HAP-1 (cell line): ENCODE data around the gene HTR2B.
A peak's percentile ranks its signal among the peaks of the same experiment; 100 is the strongest.
"Not testable (repeated sequence)": the region's sequence is repeated elsewhere in the genome, so short reads cannot be mapped to it uniquely, and the experiment has no call there.

Experiments
- DNase-seq, 2 experiments: peaks; one replicate each; pipeline ENCODE4 v3.0.0-alpha.2; 2016 to 2020; ENCODE audit warnings: low spot score in 2 of 2
- H3K27me3 ChIP-seq: fragments of 250-450 bp; sonication (Bioruptor Pico); 2 replicates; pipeline ENCODE4 v1.5.1; 2020; ENCODE audit warnings: low read depth, mild to moderate bottlenecking, moderate library complexity
- H3K36me3 ChIP-seq: fragments of 250-450 bp; sonication (Bioruptor Pico); replicated peaks from 2 replicates; pipeline ENCODE4 v1.5.1; 2020; ENCODE audit warnings: mild to moderate bottlenecking
- H3K4me1 ChIP-seq: fragments of 250-450 bp; sonication (Bioruptor Pico); 2 replicates; pipeline ENCODE4 v1.5.1; 2020; ENCODE audit warnings: mild to moderate bottlenecking
- H3K4me3 ChIP-seq: fragments of 250-450 bp; sonication (Bioruptor Pico); 2 replicates; pipeline ENCODE4 v1.5.1; 2020; ENCODE audit warnings: mild to moderate bottlenecking, moderate library complexity
- H3K9me3 ChIP-seq: fragments of 250-450 bp; sonication (Bioruptor Pico); 2 replicates; pipeline ENCODE4 v1.5.1; 2020; ENCODE audit warnings: mild to moderate bottlenecking, moderate library complexity
- in situ Hi-C: fragments of 300-500 bp; cut with MboI; formaldehyde crosslinking; loops from 3 replicates; pipeline ENCODE4 v1.14.3; 2020; ENCODE audit warnings: low sequenced_read_pairs, inconsistent platforms, mixed read lengths

HTR2B gene

DNA sequence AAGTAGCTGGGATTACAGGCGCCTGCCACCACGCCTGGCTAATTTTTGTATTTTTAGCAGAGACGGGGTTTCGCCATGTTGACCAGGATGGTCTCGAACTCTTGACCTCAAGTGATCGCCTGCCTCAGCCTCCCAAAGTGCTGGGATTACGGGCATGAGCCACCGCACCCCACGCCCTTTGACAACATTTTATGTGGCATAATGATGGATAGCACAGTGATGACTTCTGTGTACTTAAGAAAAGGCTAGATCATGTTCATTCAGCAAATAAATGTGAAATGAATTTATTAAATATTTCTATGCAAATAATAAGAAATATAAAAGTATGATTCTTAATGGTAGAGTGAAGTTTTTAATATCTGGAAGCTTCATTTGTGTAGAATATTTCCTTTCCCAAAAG lies 2.6 kb upstream of the HTR2B start:
- no peak for DNase-seq
- in situ Hi-C loops = no loop called here
- H3K27me3 ChIP-seq = no peaks in the 10 kb centered on the region
- H3K4me3 ChIP-seq = no peak overlapping the region
- no peaks in the 10 kb centered on the region for H3K36me3 ChIP-seq
- H3K9me3 ChIP-seq = no peaks in the 10 kb centered on the region
- peaks cover 41% of the 10 kb centered on the region for H3K4me1 ChIP-seq

- Histone ChIP-seq H3K4me3 (no peak overlapping the region), H3K36me3 (no peaks in the 10 kb centered on the region), H3K9me3 (no peaks in the 10 kb centered on the region), H3K4me1 (peaks cover 41% of the 10 kb centered on the region), H3K27me3 (no peaks in the 10 kb centered on the region)
- in situ Hi-C loops = no loop called here
- no peak for DNase-seq
Measured at GRCh38 chr2:231126123-231126522, 1.3 kb upstream of the HTR2B start.

DNA sequence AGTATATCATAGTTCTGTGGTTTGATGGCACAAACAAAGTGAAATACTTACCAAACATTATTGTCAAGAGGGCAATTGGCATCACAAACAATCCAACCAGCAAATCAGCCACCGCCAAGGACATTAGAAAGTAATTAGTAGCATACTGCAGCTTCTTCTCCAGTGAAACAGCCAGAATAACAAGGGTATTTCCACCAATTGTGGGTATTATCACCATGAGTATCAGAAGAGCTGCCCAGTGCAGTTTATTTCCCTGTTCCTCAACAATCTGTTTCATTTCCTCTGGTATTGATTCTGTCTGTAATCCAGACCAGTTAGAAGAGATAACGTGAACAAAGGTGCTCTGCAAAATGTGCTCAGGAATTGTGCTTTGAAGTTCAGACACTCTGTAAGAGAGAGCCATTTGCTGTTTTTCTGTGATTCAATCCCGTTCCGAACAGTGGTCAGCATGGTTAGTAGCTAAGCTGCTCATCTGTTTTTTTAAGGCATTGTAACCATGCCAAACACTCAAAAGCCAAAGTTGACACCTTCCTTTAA lies 1.4 kb downstream of the HTR2B start:
- H3K36me3 ChIP-seq = no peaks in the 10 kb centered on the region
- H3K4me3 ChIP-seq = no peak overlapping the region
- no peaks in the 10 kb centered on the region for H3K9me3 ChIP-seq
- H3K4me1 ChIP-seq = peaks cover 32% of the 10 kb centered on the region
- no peaks in the 10 kb centered on the region for H3K27me3 ChIP-seq
- no peak for DNase-seq
- in situ Hi-C loops = no loop called here

GRCh38 chr2:231118614-231118942 lies 6.3 kb downstream of the HTR2B start:
- Histone ChIP-seq H3K4me1 (peaks cover 18% of the 10 kb centered on the region), H3K4me3 (no peak overlapping the region), H3K36me3 (no peaks in the 10 kb centered on the region), H3K9me3 (no peaks in the 10 kb centered on the region), H3K27me3 (no peaks in the 10 kb centered on the region)
- in situ Hi-C loops = no loop called here
- no peak for DNase-seq

- DNase-seq = no peak
- in situ Hi-C loops = no loop called here
Measured at GRCh38 chr2:231117922-231118613, 6.8 kb downstream of the HTR2B start.

GRCh38 chr2:231117148-231117547 lies 7.7 kb downstream of the HTR2B start:
- in situ Hi-C loops = no loop called here
- DNase-seq = no peak
- no peaks in the 10 kb centered on the region for H3K9me3 ChIP-seq
- peaks cover 18% of the 10 kb centered on the region for H3K4me1 ChIP-seq
- no peaks in the 10 kb centered on the region for H3K36me3 ChIP-seq
- H3K4me3 ChIP-seq = no peak overlapping the region
- H3K27me3 ChIP-seq = no peaks in the 10 kb centered on the region

More at GRCh38 chr2:231117922-231118613, 6.8 kb downstream of the HTR2B start:
- peaks cover 18% of the 10 kb centered on the region for H3K4me1 ChIP-seq
- H3K27me3 ChIP-seq = no peaks in the 10 kb centered on the region
- H3K9me3 ChIP-seq = no peaks in the 10 kb centered on the region
- no peaks in the 10 kb centered on the region for H3K36me3 ChIP-seq
- H3K4me3 ChIP-seq = no peak overlapping the region

DNA sequence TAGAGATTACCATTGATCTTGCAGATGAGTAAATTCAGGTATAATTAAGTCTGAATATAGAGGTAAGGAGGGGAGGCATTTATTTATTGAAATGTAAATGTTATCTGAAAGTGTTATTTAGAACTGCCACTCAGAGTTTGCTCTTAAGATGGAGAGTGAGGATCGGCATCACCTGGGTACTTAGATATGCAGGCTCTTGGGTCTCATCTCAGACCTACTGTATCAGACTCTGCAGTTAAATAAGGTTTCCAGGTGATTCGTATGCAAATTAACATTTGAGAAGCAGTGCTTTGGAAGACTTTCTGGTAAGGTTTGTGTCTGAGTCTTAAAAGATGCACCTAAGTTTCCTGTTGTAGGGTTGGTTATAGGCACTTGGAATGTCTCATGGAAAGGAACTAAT lies 9.2 kb downstream of the HTR2B start:
- no peak for DNase-seq

GRCh38 chr2:231113489-231113888 lies 11.4 kb downstream of the HTR2B start:
- in situ Hi-C loops = no loop called here
- Histone ChIP-seq H3K4me1 (peaks cover 24% of the 10 kb centered on the region), H3K27me3 (no peaks in the 10 kb centered on the region), H3K9me3 (no peaks in the 10 kb centered on the region), H3K36me3 (peaks cover 3% of the 10 kb centered on the region), H3K4me3 (no peak overlapping the region)
- DNase-seq = no peak

More for the DNA sequence above, 9.2 kb downstream of the HTR2B start:
- in situ Hi-C loops = no loop called here
- H3K27me3 ChIP-seq = no peaks in the 10 kb centered on the region
- no peaks in the 10 kb centered on the region for H3K36me3 ChIP-seq
- H3K4me3 ChIP-seq = no peak overlapping the region
- H3K9me3 ChIP-seq = no peaks in the 10 kb centered on the region
- peaks cover 21% of the 10 kb centered on the region for H3K4me1 ChIP-seq

DNA sequence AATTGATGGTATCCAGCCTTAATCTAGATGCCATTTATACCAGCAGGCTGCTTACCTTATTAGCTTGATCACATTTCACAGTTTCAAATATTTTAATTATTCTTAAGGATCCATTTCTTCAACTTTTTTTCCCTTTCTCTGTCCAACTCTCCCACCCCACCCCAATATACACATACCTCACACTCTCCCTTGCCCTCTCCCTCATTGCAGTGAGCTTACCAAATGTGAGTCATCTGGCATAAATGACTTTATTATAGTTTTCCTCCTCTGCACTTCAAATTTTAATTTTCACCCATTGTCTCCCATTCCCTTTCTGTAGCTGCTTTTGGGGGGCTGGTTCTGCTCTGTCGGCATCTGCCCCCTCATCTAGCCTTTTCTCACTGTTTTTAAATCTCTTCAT lies 12.9 kb downstream of the HTR2B start:
- in situ Hi-C loops = no loop called here
- Histone ChIP-seq H3K27me3 (no peaks in the 10 kb centered on the region), H3K9me3 (no peaks in the 10 kb centered on the region), H3K36me3 (peaks cover 11% of the 10 kb centered on the region), H3K4me3 (no peak overlapping the region), H3K4me1 (peaks cover 24% of the 10 kb centered on the region)
- DNase-seq = no peak

DNA sequence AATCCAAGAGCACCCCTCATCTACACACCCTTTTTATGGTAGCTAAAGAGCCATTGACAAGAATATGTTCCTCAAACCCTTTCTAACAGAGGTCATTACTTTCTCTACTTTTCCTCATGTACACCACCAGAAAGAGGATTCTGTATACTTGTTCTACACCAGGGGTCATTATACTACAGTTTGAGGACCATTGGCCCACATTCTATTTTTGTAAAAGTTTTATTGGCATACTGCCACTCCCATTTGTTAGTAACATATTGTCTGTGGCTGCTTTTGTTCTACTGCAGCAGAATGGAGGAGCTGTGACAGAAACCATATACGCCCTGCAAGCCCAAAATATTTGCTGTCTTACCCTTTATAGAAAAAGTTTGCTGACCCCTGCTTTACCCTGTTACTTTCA lies 14.3 kb downstream of the HTR2B start:
- Histone ChIP-seq H3K9me3 (no peaks in the 10 kb centered on the region), H3K27me3 (no peaks in the 10 kb centered on the region), H3K4me1 (peaks cover 26% of the 10 kb centered on the region), H3K36me3 (peaks cover 11% of the 10 kb centered on the region), H3K4me3 (no peak overlapping the region)
- in situ Hi-C loops = no loop called here
- DNase-seq = peak; percentile 34 to 76

DNA sequence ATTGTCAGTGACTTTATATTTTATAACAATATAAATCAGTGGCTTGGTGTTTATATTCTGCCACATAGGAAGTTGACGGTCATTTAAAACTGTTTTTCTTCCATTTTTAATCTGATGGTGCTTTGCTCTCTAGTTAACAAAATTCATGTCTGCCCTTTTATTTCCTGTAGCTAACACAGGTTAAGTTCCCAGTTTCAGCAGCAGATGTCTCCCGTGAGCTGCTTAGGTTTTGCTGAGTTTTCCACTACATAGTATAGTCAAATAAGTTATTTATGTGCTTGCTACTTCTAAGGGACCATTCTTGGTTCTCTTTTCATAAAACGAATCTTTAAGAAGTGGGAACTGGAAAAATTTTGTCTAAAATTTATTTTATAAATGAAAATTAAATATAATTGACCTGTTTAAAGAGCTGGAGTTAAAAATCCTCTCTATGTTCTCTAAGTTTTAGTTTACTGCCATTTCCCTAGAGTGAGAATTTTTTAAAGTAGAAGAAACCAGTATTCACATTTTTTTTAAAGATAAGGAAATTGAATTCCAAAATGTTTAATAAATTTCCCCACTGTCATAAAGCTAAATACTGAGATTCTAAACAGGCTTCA lies 20.6 kb downstream of the HTR2B start:
- in situ Hi-C loops = loop anchor here (5.0 kb wide), 1 partner anchor 308 kb away; no protein-coding TSS in a partner anchor
- Histone ChIP-seq H3K4me1 (peaks cover 6% of the 10 kb centered on the region; the same call in 1 of the 2 replicates), H3K4me3 (no peak overlapping the region), H3K27me3 (no peaks in the 10 kb centered on the region), H3K36me3 (peaks cover 36% of the 10 kb centered on the region), H3K9me3 (no peaks in the 10 kb centered on the region)
- peak; percentile 72 to 74 for DNase-seq

GRCh38 chr2:231102772-231103171 lies 22.1 kb downstream of the HTR2B start:
- no peak for DNase-seq
- in situ Hi-C loops = loop anchor here (5.0 kb wide), 1 partner anchor 310 kb away; no protein-coding TSS in a partner anchor
- H3K36me3 ChIP-seq = peaks cover 43% of the 10 kb centered on the region

GRCh38 chr2:231100990-231101389 lies 23.9 kb downstream of the HTR2B start:
- no peaks in the 10 kb centered on the region for H3K27me3 ChIP-seq
- in situ Hi-C loops = loop anchor here (5.0 kb wide), 1 partner anchor 311 kb away; no protein-coding TSS in a partner anchor
- peaks cover 44% of the 10 kb centered on the region for H3K36me3 ChIP-seq
- no peaks in the 10 kb centered on the region for H3K9me3 ChIP-seq
- H3K4me1 ChIP-seq = peaks cover 6% of the 10 kb centered on the region; the same call in 1 of the 2 replicates
- DNase-seq = no peak
- no peak overlapping the region for H3K4me3 ChIP-seq

More at GRCh38 chr2:231102772-231103171, 22.1 kb downstream of the HTR2B start:
- Histone ChIP-seq H3K27me3 (no peaks in the 10 kb centered on the region), H3K4me3 (no peak overlapping the region), H3K9me3 (no peaks in the 10 kb centered on the region), H3K4me1 (peaks cover 6% of the 10 kb centered on the region; the same call in 1 of the 2 replicates)

DNA sequence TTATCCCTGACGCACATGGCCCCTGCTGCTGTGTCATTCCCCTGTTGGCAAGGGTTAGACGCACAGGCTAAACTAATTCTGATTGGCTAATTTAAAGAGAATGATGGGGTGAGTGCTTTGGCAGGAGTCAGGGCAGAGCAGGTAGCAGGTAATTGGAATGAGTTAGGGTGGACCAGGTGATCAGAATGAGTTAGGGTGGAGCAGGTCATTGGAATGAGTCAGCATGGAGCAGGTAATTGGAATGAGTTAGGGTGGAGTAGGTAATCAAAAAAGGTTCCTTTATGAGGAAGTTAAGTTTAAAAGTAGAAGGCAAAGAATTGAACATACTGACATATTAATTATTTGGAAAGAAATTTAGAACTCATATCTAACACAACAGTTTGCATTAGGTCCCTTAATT lies 24.5 kb downstream of the HTR2B start:
- in situ Hi-C loops = loop anchor here (5.0 kb wide), 1 partner anchor 312 kb away; no protein-coding TSS in a partner anchor
- DNase-seq, H3K27me3 ChIP-seq, H3K4me3 ChIP-seq, H3K9me3 ChIP-seq, H3K4me1 ChIP-seq: not testable (repeated sequence)
- peaks cover 44% of the 10 kb centered on the region for H3K36me3 ChIP-seq
